Measurements from ENCODE around the gene AMY1B. TPM values are rescaled to one million over a fixed set of nuclear protein-coding genes. Genes with fewer than 3 reads are reported as not detected.
"Not testable (repeated sequence)": the region's sequence is repeated elsewhere in the genome, so short reads cannot be mapped to it uniquely, and the experiment has no call there.

Gene AMY1B
- total RNA-seq: not detected

- not testable (repeated sequence) for DNase-seq
Measured at GRCh38 chr1:103696110-103696509, at the start of gene AMY1B. AMY1B (minus strand) TSS chr1:103696210; CDS start chr1:103695639, 571 bp downstream.

GRCh38 chr1:103745040-103745439, 49.0 kb upstream of the AMY1B start:
- DNase-seq: not testable (repeated sequence)

GRCh38 chr1:103744449-103744848, 48.4 kb upstream of the AMY1B start:
- DNase-seq: not testable (repeated sequence)

- not testable (repeated sequence) for DNase-seq
Measured at GRCh38 chr1:103738031-103738430, 42.0 kb upstream of the AMY1B start.

GRCh38 chr1:103735334-103735733, 39.3 kb upstream of the AMY1B start:
- not testable (repeated sequence) for DNase-seq

- DNase-seq: not testable (repeated sequence)
Measured at GRCh38 chr1:103721473-103721872, 25.5 kb upstream of the AMY1B start.

- DNase-seq: not testable (repeated sequence)
Measured at GRCh38 chr1:103717404-103717803, 21.4 kb upstream of the AMY1B start.

GRCh38 chr1:103710381-103710780, 14.4 kb upstream of the AMY1B start:
- not testable (repeated sequence) for DNase-seq

- DNase-seq: not testable (repeated sequence)
Measured at GRCh38 chr1:103707670-103708069, 11.7 kb upstream of the AMY1B start.

- DNase-seq: not testable (repeated sequence)
Measured at GRCh38 chr1:103701256-103701655, 5.2 kb upstream of the AMY1B start.

GRCh38 chr1:103700669-103701068, 4.7 kb upstream of the AMY1B start:
- DNase-seq: not testable (repeated sequence)

GRCh38 chr1:103697430-103697829, 1.4 kb upstream of the AMY1B start:
- DNase-seq: not testable (repeated sequence)

GRCh38 chr1:103676335-103676734, 19.7 kb downstream of the AMY1B start:
- DNase-seq: not testable (repeated sequence)

GRCh38 chr1:103655460-103655859, 40.5 kb downstream of the AMY1B start, which contains the start of gene AMY1A:
AMY1A (plus strand) TSS chr1:103655760; CDS start chr1:103656331, 571 bp downstream.
- DNase-seq: not testable (repeated sequence)

GRCh38 chr1:103654133-103654532, 41.9 kb downstream of the AMY1B start:
- not testable (repeated sequence) for DNase-seq

- DNase-seq: not testable (repeated sequence)
Measured at GRCh38 chr1:103650889-103651288, 45.1 kb downstream of the AMY1B start.

- not testable (repeated sequence) for DNase-seq
Measured at GRCh38 chr1:103650305-103650704, 45.7 kb downstream of the AMY1B start.

GRCh38 chr1:103643908-103644307, 52.1 kb downstream of the AMY1B start:
- DNase-seq: not testable (repeated sequence)

GRCh38 chr1:103641194-103641593, 54.8 kb downstream of the AMY1B start:
- DNase-seq: not testable (repeated sequence)

Small RNA genes lying within 50 kb of the gene (small RNA-seq; reads per million reads assigned to genes)
- gene AC105272.1: not detected

Other genes with a start within 250 kb of the AMY1B start
- 29.8 TPM for gene RNPC3, start 170.5 kb downstream of the AMY1B start, total RNA-seq
- gene AMY2B, start 124.6 kb downstream of the AMY1B start, total RNA-seq: 201 TPM
- not detected for gene AMY2A, start 78.8 kb downstream of the AMY1B start, total RNA-seq
- not detected for gene AMY1A, start 40.5 kb downstream of the AMY1B start, total RNA-seq
- not detected for gene AMY1C, start 53.7 kb upstream of the AMY1B start, total RNA-seq